ENCODE measurements around the gene AKAP6.

AKAP6 gene

DNA sequence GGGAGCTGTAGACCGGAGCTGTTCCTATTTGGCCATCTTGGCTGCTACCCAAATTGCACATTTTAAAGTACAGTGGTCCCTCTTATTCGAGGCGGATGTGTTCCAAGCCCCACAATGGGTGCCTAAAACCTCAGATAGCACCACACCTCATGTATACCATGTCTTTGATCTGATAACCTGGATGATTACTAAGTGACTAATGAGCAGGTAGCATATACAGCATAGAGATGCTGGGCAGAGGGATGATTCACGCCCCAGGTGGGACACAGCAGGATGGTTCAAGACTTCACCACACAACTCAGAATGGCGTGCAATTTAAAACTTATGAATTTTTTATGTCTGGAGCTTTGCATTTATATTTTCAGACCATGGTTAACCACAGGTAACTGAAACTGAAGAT, 255.0 kb downstream of the AKAP6 start:
- DNase-seq (ENCODE audit: insufficient read length, low spot score) (no peak), FAIRE-seq (no peak)
- TF ChIP-seq POU2F2 (IDR thresholded peaks at IDR 0.05; ENCODE audit: low read depth, low read length) = no peak
- TF ChIP-seq POLR2AphosphoS5 (IDR thresholded peaks at IDR 0.05; ENCODE audit: low read depth, low read length) = no peak
- no peak for TF ChIP-seq PAX5 (IDR thresholded peaks at IDR 0.05; ENCODE audit: insufficient read depth, low read length, severe bottlenecking)
- no peak for TF ChIP-seq TAF1 (IDR thresholded peaks at IDR 0.05; ENCODE audit: low read depth, low read length)
- TF ChIP-seq SPI1 (IDR thresholded peaks at IDR 0.05; ENCODE audit: low read depth, low read length) = no peak
- TF ChIP-seq POLR2A (IDR thresholded peaks at IDR 0.05; ENCODE audit: low read depth, low read length) = no peak

GRCh38 chr14:32587461-32587860, 258.4 kb downstream of the AKAP6 start:
- TF ChIP-seq SPI1 (IDR thresholded peaks at IDR 0.05; ENCODE audit: low read depth, low read length) (0 out of 2 replicates have a peak, but pooled peaks have one; percentile 7), POU2F2 (IDR thresholded peaks at IDR 0.05; ENCODE audit: low read depth, low read length) (no peak)
- no peak for FAIRE-seq
- DNase-seq (ENCODE audit: insufficient read length, low spot score) = no peak

DNA sequence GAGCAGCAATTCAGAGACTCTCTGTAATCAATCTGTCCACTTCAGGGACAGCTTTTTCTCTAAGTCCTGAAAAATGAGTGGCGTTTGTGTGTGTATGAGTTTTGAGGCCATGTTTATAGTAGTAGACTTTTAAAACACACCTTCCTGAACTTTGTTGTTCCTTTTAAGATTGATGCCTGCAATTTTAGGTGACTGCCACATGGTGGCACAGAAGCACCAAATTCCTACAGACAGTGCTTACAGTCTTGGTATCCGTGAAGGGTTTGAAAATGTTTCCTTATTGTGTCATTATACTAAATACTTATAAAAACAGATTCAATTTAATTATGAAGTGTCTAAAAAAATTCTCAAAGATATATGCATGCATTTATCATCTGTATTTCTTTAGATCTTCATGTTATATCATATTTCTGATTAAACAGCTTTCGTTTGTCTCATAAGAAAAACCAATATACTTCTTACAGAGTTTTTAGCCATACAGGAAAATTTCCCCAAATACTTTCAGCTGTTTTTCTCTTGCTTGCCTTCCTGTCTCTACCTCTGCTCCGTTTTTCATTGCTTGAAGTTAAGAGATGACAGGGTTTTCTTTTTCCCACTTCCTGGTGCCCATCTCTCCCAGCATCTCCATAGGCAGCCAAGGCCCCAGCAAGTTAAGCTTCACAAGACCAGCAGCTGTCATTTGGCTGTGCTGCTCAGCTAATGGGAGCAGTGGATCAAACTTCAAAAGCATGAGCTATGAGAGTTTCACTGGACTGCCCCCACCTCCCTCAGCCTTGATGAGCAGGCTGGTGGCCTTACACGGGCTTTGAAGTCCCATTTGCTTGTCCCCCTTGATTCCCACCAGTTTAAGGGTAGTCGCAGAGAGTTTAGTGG, 259.6 kb downstream of the AKAP6 start:
- FAIRE-seq (no peak), DNase-seq (ENCODE audit: insufficient read length, low spot score) (no peak)
- TF ChIP-seq SPI1 (IDR thresholded peaks at IDR 0.05; ENCODE audit: low read depth, low read length) = no peak

GRCh38 chr14:32590157-32590556, 261.1 kb downstream of the AKAP6 start:
- DNase-seq (ENCODE audit: insufficient read length, low spot score) = no peak
- TF ChIP-seq POLR2AphosphoS5 (IDR thresholded peaks at IDR 0.05; ENCODE audit: low read depth, low read length) = no peak
- no peak for TF ChIP-seq SPI1 (IDR thresholded peaks at IDR 0.05; ENCODE audit: low read depth, low read length)
- no peak for TF ChIP-seq TAF1 (IDR thresholded peaks at IDR 0.05; ENCODE audit: low read depth, low read length)
- FAIRE-seq = no peak

GRCh38 chr14:32593290-32593942, 264.3 kb downstream of the AKAP6 start:
- DNase-seq (ENCODE audit: insufficient read length, low spot score) = no peak
- no peak for FAIRE-seq
- TF ChIP-seq POLR2AphosphoS5 (IDR thresholded peaks at IDR 0.05; ENCODE audit: low read depth, low read length) (no peak), PAX5 (IDR thresholded peaks at IDR 0.05; ENCODE audit: insufficient read depth, low read length, severe bottlenecking) (no peak), TAF1 (IDR thresholded peaks at IDR 0.05; ENCODE audit: low read depth, low read length) (no peak), POLR2A (IDR thresholded peaks at IDR 0.05; ENCODE audit: low read depth, low read length) (no peak)

GRCh38 chr14:32594766-32595165, 265.7 kb downstream of the AKAP6 start:
- DNase-seq (ENCODE audit: insufficient read length, low spot score) = no peak
- no peak for FAIRE-seq
- no peak for TF ChIP-seq POU2F2 (IDR thresholded peaks at IDR 0.05; ENCODE audit: low read depth, low read length)
- no peak for TF ChIP-seq SPI1 (IDR thresholded peaks at IDR 0.05; ENCODE audit: low read depth, low read length)
- no peak for TF ChIP-seq PAX5 (IDR thresholded peaks at IDR 0.05; ENCODE audit: insufficient read depth, low read length, severe bottlenecking)
- no peak for TF ChIP-seq POLR2AphosphoS5 (IDR thresholded peaks at IDR 0.05; ENCODE audit: low read depth, low read length)

DNA sequence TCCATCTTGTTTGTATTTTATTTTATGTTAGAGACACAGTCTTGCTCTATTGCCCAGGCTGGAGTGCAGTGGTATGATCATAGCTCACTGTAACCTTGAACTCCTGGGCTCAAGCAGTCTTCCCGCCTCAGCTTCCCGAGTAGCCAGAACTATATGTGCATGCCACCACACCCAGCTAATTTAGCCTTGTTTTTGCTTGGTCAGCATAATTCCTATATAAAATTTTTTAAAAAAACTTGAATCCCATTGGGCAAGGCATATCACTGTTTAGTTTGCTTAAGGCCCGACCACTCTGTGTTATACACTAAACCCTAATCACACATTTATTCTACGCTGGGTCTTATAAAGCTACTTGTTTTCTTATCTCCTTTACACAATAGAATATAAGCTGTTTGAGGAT, 266.4 kb downstream of the AKAP6 start:
- no peak for DNase-seq (ENCODE audit: insufficient read length, low spot score)
- FAIRE-seq = no peak
- TF ChIP-seq PAX5 (IDR thresholded peaks at IDR 0.05; ENCODE audit: insufficient read depth, low read length, severe bottlenecking) = no peak
- no peak for TF ChIP-seq SPI1 (IDR thresholded peaks at IDR 0.05; ENCODE audit: low read depth, low read length)
- no peak for TF ChIP-seq POLR2A (IDR thresholded peaks at IDR 0.05; ENCODE audit: low read depth, low read length)
- no peak for TF ChIP-seq TAF1 (IDR thresholded peaks at IDR 0.05; ENCODE audit: low read depth, low read length)
- TF ChIP-seq POU2F2 (IDR thresholded peaks at IDR 0.05; ENCODE audit: low read depth, low read length) = no peak
- TF ChIP-seq POLR2AphosphoS5 (IDR thresholded peaks at IDR 0.05; ENCODE audit: low read depth, low read length) = no peak

GRCh38 chr14:32596390-32596789, 267.3 kb downstream of the AKAP6 start:
- TF ChIP-seq SPI1 (IDR thresholded peaks at IDR 0.05; ENCODE audit: low read depth, low read length) (no peak), TAF1 (IDR thresholded peaks at IDR 0.05; ENCODE audit: low read depth, low read length) (no peak), PAX5 (IDR thresholded peaks at IDR 0.05; ENCODE audit: insufficient read depth, low read length, severe bottlenecking) (no peak), POLR2AphosphoS5 (IDR thresholded peaks at IDR 0.05; ENCODE audit: low read depth, low read length) (no peak), POLR2A (IDR thresholded peaks at IDR 0.05; ENCODE audit: low read depth, low read length) (no peak), POU2F2 (IDR thresholded peaks at IDR 0.05; ENCODE audit: low read depth, low read length) (no peak)
- no peak for DNase-seq (ENCODE audit: insufficient read length, low spot score)
- no peak for FAIRE-seq

DNA sequence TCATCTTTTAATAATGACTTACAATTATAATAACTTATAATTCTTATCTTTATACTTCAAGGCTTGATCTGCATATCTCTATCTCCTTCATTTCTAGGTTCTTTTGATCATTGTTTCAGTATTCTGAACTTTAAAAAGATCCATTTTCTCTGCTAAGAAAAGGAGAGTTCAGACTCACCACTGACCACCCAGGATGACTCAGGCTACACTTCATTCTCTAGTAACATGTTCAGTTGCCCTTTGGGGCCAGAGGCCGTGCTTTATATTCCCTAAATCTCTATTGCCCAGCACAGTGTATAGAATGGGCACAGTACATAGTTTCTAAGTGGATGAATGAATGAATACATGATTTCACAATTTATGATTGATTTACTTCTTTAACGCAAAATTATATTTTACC, 268.7 kb downstream of the AKAP6 start:
- TF ChIP-seq POU2F2 (IDR thresholded peaks at IDR 0.05; ENCODE audit: low read depth, low read length) (no peak), SPI1 (IDR thresholded peaks at IDR 0.05; ENCODE audit: low read depth, low read length) (no peak), POLR2AphosphoS5 (IDR thresholded peaks at IDR 0.05; ENCODE audit: low read depth, low read length) (no peak), PAX5 (IDR thresholded peaks at IDR 0.05; ENCODE audit: insufficient read depth, low read length, severe bottlenecking) (no peak), POLR2A (IDR thresholded peaks at IDR 0.05; ENCODE audit: low read depth, low read length) (no peak), TAF1 (IDR thresholded peaks at IDR 0.05; ENCODE audit: low read depth, low read length) (no peak)
- FAIRE-seq (no peak), DNase-seq (ENCODE audit: insufficient read length, low spot score) (no peak)

DNA sequence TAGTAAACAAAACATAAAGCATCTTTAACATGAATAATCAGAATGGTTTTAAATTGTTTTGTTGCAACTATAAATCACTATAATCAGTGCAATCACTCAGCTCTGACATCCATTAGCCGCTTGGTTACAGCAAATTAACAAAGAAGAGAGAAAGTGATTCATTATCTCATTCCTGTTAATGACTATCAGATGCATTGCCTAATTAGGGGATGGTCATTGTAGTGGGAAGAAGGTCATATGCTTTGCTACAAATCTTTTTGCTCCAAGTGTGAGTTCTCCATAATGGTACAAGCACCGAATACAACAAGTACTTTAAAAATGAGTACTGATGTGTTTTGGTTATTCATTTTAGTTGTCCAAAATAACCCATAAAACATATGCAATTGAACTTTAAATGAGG, 272.0 kb downstream of the AKAP6 start:
- FAIRE-seq (no peak), DNase-seq (ENCODE audit: insufficient read length, low spot score) (no peak)
- TF ChIP-seq PAX5 (IDR thresholded peaks at IDR 0.05; ENCODE audit: insufficient read depth, low read length, severe bottlenecking) (no peak), POU2F2 (IDR thresholded peaks at IDR 0.05; ENCODE audit: low read depth, low read length) (no peak)

All from GM12891 (cell line).